Mucosa of stomach (tissue), 1 donor: ENCODE data around the gene MTTP.

Source experiments
- H3K27me3 ChIP-seq: one replicate; pipeline ENCODE4 v1.7.0; 2013; ENCODE audit warnings: mild to moderate bottlenecking, low read length; ENCODE audit not compliant: control insufficient read depth, insufficient read depth
- H3K36me3 ChIP-seq: one replicate; pipeline ENCODE4 v1.7.0; 2013; ENCODE audit warnings: low read length; ENCODE audit not compliant: control insufficient read depth, insufficient read depth
- H3K4me1 ChIP-seq: one replicate; pipeline ENCODE4 v1.7.0; 2013; ENCODE audit warnings: mild to moderate bottlenecking, low read length; ENCODE audit not compliant: control insufficient read depth, insufficient read depth
- H3K4me3 ChIP-seq: one replicate; pipeline ENCODE4 v1.7.0; 2013; ENCODE audit warnings: low read length
- H3K9ac ChIP-seq: one replicate; pipeline ENCODE4 v1.7.0; 2013; ENCODE audit warnings: mild to moderate bottlenecking, low read length, moderate library complexity
- H3K9me3 ChIP-seq: one replicate; pipeline ENCODE4 v1.7.0; 2013; ENCODE audit warnings: mild to moderate bottlenecking, low read length, moderate library complexity; ENCODE audit not compliant: control insufficient read depth
- donor health status: Pancreatic carcinoma.

The MTTP gene

DNA sequence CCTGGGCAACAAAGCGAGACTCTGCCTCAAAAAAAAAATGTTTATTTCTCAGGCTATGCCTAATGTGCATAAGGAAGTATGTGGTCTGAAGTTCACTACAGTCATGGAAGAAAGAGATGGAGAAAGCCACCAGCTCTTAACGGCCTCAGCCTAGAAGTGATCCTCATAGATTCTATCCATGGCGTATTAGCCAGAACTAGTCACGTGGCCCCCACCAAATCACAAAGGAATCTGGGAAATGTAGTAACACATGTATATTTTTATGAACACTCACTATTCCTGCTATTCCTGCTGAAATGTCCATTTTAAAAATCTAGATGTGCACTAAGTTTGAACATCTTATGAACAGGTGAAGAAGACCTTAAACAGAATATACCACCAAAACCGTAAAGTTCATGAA is 33.8 kb downstream of the MTTP start:
- no peaks in the 10 kb centered on the region for H3K9me3 ChIP-seq
- no peak overlapping the region for H3K4me3 ChIP-seq
- H3K9ac ChIP-seq = no peak overlapping the region
- no peaks in the 10 kb centered on the region for H3K27me3 ChIP-seq
- H3K4me1 ChIP-seq = no peaks in the 10 kb centered on the region
- H3K36me3 ChIP-seq = no peaks in the 10 kb centered on the region

DNA sequence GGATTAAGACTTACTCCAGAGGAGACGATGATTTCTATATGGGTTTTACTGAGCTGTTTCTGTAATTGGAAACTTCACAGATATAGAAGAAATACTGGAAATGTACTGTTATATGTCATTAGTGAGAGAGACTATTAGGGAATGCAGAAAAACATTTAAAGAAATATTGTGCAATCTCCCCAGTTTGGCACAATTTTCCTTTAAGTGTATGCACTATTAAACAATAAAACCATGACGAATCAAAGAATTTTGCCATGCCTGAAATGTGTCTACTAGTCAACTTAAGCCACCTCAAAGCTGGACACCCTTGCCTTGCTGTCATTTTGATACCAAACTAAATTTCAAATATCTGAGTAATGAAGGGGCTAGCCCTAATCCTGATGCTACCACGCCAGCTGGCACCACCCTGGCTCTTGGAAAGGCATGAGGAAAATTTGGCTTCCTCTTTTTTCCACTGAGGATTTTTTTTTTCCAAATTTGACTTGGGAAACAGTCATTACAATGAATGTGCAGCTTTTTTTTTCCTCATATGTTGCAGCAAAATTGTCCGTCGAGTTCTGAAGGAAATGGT is 36.1 kb downstream of the MTTP start:
- Histone ChIP-seq H3K4me1 (no peaks in the 10 kb centered on the region), H3K9me3 (no peaks in the 10 kb centered on the region), H3K36me3 (no peaks in the 10 kb centered on the region), H3K27me3 (no peaks in the 10 kb centered on the region), H3K4me3 (no peak overlapping the region), H3K9ac (no peak overlapping the region)

DNA sequence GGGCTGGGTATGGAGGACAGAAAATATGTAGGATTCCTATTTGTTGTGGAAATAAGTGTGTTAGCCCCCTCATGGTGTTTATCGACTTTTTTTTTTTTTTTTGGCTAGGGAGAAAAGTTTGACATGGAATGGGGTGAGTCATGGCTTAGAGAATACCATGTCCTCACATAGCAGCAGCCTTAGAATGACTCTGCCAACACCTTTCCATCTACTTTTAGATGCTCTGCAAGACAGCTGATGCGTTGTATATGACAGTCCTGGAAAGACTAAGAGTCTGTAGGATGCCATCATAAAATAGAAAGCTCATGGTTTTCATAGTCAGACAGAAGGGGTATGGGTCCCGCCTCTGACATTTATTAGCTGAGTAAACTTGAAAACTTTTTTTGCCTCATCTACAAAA is 37.7 kb downstream of the MTTP start:
- no peaks in the 10 kb centered on the region for H3K36me3 ChIP-seq
- H3K9me3 ChIP-seq = no peaks in the 10 kb centered on the region
- no peak overlapping the region for H3K4me3 ChIP-seq
- H3K9ac ChIP-seq = no peak overlapping the region
- no peaks in the 10 kb centered on the region for H3K4me1 ChIP-seq
- no peaks in the 10 kb centered on the region for H3K27me3 ChIP-seq

DNA sequence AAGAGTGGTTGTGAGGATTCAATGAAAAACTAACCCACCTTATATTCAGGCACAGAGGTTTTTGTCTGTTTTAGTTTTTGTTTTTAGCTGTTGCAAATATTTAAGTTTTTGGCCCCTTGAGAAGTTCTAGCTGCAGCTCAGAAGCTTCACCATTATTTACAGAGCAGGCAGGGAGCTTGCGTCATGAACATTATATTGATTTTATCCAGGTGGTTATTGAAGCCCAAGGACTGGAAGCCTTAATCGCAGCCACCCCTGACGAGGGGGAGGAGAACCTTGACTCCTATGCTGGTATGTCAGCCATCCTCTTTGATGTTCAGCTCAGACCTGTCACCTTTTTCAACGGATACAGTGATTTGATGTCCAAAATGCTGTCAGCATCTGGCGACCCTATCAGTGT is 38.1 kb downstream of the MTTP start:
- no peaks in the 10 kb centered on the region for H3K27me3 ChIP-seq
- H3K4me1 ChIP-seq = no peaks in the 10 kb centered on the region
- no peaks in the 10 kb centered on the region for H3K9me3 ChIP-seq
- no peak overlapping the region for H3K9ac ChIP-seq
- H3K36me3 ChIP-seq = no peaks in the 10 kb centered on the region
- H3K4me3 ChIP-seq = no peak overlapping the region

DNA sequence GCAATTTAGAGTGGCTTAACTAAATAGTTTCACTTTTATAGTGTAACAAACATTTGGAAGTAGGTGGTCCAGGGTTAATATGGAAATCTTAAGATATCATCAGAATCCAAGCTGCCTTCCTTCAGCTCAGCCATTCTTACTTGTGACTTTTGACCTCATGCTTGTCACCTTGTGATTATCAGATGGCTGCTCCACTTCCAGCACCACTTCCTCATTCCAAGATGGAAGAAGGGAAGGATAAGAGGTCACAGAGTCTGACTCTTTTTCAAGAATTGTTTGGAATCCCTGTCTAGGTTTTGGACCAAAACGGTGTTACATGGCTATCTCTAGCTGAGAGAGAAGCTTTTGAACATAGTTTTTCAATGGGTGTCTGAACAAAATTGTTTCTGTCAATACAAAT is 39.9 kb downstream of the MTTP start:
- H3K4me3 ChIP-seq = no peak overlapping the region
- no peaks in the 10 kb centered on the region for H3K9me3 ChIP-seq
- H3K4me1 ChIP-seq = no peaks in the 10 kb centered on the region
- H3K27me3 ChIP-seq = no peaks in the 10 kb centered on the region
- H3K9ac ChIP-seq = no peak overlapping the region
- H3K36me3 ChIP-seq = no peaks in the 10 kb centered on the region

DNA sequence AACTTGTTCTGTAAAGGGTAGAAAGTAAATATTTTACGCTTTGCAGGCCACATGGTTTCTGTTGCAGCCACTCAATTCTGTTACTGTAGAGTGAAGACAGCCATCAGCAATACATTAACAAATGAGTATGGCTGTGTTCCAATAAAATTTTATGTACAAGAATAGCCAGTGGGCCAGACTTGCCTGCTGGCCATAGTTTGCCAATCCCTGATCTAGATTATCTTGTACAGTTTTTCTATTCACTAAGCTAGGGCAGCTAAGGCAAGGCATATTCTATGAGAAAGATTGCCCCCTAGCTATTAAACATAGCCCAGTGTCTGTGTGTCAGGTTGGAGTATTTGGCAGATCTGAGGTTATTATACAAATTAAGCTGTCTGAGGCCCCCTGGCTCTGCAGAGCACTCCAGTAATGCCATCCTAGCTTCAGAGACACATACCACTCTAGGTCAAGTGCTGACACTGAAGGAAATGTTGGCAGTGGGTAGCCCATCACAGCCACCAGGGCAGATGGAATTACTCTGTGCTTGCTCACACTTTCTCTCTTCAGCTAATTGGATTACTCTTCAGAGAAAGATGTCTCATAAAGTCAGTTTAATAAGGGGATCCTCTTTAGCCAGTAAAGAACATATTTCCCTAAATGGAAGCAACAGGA is 40.7 kb downstream of the MTTP start:
- no peak overlapping the region for H3K9ac ChIP-seq
- no peaks in the 10 kb centered on the region for H3K36me3 ChIP-seq

DNA sequence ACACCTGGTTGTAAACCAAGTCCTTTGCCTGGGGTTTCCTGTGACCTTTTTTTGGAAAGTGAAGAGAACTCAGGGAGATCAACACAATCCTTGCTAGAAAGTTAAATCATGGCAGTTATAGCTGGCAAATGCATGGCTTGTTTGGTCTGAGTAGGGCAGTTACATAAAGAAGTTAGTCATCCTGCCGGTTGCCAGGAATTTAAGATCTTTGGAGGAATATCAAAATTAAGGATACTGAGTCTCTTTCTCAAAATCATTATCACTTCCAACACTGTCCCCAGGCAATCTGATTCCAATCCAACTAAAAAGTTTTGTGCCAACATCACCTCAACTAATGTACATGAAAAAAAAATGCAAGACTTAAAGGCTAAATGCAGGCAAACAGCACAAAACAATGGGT is 42.8 kb downstream of the MTTP start:
- H3K4me1 ChIP-seq = no peaks in the 10 kb centered on the region
- H3K9me3 ChIP-seq = no peaks in the 10 kb centered on the region
- H3K9ac ChIP-seq = no peak overlapping the region
- H3K4me3 ChIP-seq = no peak overlapping the region
- H3K27me3 ChIP-seq = no peaks in the 10 kb centered on the region
- no peaks in the 10 kb centered on the region for H3K36me3 ChIP-seq

More for the DNA sequence above, 40.7 kb downstream of the MTTP start:
- Histone ChIP-seq H3K4me1 (no peaks in the 10 kb centered on the region), H3K4me3 (no peak overlapping the region), H3K27me3 (no peaks in the 10 kb centered on the region), H3K9me3 (no peaks in the 10 kb centered on the region)

DNA sequence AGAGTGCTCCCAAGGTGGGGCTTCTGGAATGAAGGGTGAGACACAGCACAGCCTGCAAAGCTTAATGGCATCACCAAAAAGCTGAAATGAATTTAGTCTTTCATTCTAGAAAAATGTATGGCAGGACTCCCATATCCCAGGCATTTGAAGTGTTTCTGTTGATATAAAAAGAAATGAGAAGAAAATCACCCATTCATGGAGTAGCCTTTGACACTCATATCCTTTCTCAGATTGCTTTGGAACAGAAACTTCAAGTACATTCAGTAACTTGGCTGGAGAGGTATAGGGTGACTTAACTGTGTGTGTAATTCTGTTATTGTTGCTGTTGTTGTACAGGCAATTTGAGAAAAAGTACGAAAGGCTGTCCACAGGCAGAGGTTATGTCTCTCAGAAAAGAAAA is 47.7 kb downstream of the MTTP start:
- Histone ChIP-seq H3K9me3 (no peaks in the 10 kb centered on the region), H3K4me1 (no peaks in the 10 kb centered on the region), H3K36me3 (no peaks in the 10 kb centered on the region), H3K4me3 (no peak overlapping the region), H3K27me3 (no peaks in the 10 kb centered on the region), H3K9ac (no peak overlapping the region)

DNA sequence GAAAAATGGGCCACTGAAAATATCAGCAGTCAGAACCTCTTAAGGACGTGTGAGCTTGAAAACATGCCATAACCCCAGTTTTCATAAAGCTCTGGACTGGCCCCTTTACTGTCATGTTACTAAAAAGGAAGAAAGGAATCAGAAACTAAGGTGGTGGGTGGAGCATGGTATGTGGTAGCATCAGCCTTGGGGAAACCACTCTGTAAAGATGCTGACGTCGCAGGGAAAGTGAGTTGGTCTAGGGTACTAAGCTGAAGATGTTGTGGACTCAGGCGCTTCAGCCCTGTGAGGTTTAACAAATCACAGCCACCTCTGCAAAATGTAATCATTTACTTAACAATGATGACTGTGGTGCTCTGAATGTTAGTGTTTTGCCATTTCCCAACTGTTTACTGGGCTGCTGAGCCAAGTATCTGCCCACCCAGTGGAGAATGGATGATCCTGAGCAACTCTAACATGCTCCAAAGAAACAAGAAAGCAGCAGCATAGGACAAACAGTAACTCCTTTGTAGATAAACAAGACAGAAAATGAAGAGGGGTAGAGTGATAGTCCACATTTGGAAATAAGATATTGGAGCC is 49.6 kb downstream of the MTTP start:
- Histone ChIP-seq H3K9ac (no peak overlapping the region), H3K27me3 (no peaks in the 10 kb centered on the region), H3K36me3 (no peaks in the 10 kb centered on the region), H3K4me3 (no peak overlapping the region), H3K4me1 (no peaks in the 10 kb centered on the region), H3K9me3 (no peaks in the 10 kb centered on the region)

DNA sequence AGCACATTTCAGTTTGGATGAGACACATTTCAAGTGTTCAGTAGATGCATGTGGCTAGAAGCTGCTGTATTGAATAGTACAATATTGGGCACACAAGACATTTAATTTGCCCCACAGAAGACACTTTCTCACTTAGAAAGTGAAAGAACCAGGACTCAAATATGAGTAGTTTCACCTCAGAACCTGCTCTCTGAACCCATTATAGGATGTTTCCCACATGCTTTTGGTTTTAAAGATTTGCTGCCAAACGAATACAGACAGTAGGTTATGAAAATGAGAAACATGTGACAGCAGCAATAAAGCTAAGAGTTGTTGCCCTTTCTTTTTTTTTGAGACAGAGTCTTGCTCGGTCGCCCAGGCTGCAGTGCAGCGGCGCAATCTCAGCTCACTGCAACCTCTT is 50.7 kb downstream of the MTTP start:
- Histone ChIP-seq H3K27me3 (no peaks in the 10 kb centered on the region), H3K36me3 (no peaks in the 10 kb centered on the region), H3K4me3 (no peak overlapping the region), H3K9ac (no peak overlapping the region), H3K9me3 (no peaks in the 10 kb centered on the region), H3K4me1 (no peaks in the 10 kb centered on the region)

DNA sequence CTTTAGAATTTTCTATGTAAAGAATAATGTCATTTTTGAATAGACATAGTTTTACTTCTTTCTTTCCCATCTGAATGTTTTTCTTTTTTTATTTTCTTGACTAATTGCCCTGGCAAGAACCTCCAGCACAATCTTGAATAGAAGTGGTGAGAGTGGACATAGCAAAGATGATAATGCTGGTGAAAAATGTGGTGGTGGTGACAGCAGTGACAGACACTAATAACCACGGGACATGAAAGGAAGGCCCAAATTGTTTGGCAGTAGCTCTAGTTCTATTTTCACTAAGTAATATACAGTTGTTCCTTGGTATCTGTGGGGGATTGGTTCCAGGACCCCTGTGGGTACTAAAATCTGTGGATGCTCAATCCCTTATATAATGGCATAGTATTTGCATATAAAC is 53.4 kb downstream of the MTTP start:
- Histone ChIP-seq H3K9ac (no peak overlapping the region), H3K4me3 (no peak overlapping the region), H3K27me3 (no peaks in the 10 kb centered on the region), H3K9me3 (no peaks in the 10 kb centered on the region), H3K4me1 (no peaks in the 10 kb centered on the region), H3K36me3 (no peaks in the 10 kb centered on the region)

DNA sequence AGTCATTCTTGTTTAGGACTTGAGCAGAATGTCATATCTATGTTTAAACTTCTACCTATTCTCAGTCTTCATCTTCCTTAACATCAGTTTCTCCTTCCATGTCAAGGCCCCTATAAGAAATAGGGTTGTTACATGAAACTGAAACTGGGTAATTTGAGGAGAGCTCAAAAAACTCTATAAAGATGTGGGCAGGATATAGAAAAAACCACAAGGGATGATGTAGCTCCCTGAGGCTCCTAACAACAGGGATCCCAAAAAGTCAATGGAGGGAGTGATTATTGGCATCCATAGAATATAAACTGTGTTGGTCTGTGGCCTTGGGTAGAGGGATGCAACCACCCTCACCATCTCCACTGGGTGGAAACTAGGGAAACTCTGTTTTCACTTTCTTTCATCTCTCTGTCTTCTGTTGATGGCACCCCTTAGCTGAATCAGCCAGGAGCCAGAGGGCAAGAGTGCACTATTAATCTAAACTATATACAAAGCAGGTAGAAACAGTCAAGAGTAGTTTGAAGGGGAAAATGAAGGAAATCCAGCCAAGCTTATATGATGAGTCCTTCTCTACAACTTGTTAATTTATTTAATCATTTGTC is 55.4 kb downstream of the MTTP start:
- Histone ChIP-seq H3K4me1 (no peaks in the 10 kb centered on the region), H3K36me3 (no peaks in the 10 kb centered on the region), H3K9me3 (no peaks in the 10 kb centered on the region), H3K9ac (no peak overlapping the region), H3K27me3 (no peaks in the 10 kb centered on the region), H3K4me3 (no peak overlapping the region)
